Measurements from ENCODE around the gene NKX2-4.

The NKX2-4 gene

DNA sequence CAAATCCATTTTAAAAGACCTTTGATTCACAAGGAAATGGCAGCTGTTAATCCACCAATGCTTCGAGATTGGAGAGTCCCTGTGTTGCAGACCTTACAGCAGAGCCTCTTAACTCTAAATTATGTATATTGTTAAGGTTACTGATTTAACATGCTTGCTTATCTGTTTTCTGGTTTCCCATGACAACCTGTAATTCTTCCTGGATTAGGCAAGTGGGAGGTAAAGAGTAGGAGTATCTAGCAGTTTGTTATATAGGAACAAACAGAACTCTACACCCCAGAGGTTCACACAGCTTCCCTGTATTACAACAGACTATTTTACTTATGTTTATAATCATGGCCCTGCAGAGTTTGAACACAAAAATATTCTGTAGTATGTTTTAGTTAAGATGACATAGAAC, 39.5 kb downstream of the NKX2-4 start:
- no peak for DNase-seq (ENCODE audit: low read depth)
- TF ChIP-seq CTCF (IDR thresholded peaks at IDR 0.05; ENCODE audit: control insufficient read depth, insufficient read depth, low read depth, low read length, missing control alignments), result no peak
- no peak overlapping the region for H3K4me3 ChIP-seq (ENCODE audit: control insufficient read depth, low read depth, low read length)

GRCh38 chr20:21356386-21356785, 40.9 kb downstream of the NKX2-4 start:
- no peak for TF ChIP-seq CTCF (IDR thresholded peaks at IDR 0.05; ENCODE audit: control insufficient read depth, insufficient read depth, low read depth, low read length, missing control alignments)
- DNase-seq (ENCODE audit: low read depth), result no peak
- no peak overlapping the region for H3K4me3 ChIP-seq (ENCODE audit: control insufficient read depth, low read depth, low read length)

DNA sequence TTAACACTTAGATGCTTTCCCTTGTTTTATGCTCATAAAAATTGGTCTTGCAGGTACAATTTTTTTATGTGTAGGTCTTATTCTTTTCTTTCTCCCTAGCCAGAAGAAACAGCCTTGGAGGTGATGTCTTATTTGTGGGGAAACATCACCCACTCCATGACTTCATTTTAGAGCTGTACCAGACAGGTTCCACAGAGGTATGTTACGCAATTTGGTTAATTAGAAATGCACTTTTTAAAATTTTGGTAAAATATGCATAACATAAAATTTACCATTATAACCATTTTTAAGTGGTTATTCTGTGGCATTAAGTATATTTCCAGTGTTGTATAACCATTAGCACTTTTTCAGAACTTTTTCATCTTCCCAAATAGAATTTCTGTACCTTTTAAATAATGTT, 41.3 kb downstream of the NKX2-4 start:
- no peak overlapping the region for H3K4me3 ChIP-seq (ENCODE audit: control insufficient read depth, low read depth, low read length)
- TF ChIP-seq CTCF (IDR thresholded peaks at IDR 0.05; ENCODE audit: control insufficient read depth, insufficient read depth, low read depth, low read length, missing control alignments), result no peak
- DNase-seq (ENCODE audit: low read depth), result no peak

- no peak overlapping the region for H3K4me3 ChIP-seq (ENCODE audit: control insufficient read depth, low read depth, low read length)
- DNase-seq (ENCODE audit: low read depth), result peak; percentile 21
- TF ChIP-seq CTCF (IDR thresholded peaks at IDR 0.05; ENCODE audit: control insufficient read depth, insufficient read depth, low read depth, low read length, missing control alignments), result no peak
Measured at GRCh38 chr20:21353236-21353635, 44.1 kb downstream of the NKX2-4 start.

- peak; percentile 2 for DNase-seq (ENCODE audit: low read depth)
- no peak overlapping the region for H3K4me3 ChIP-seq (ENCODE audit: control insufficient read depth, low read depth, low read length)
- no peak for TF ChIP-seq CTCF (IDR thresholded peaks at IDR 0.05; ENCODE audit: control insufficient read depth, insufficient read depth, low read depth, low read length, missing control alignments)
Measured at GRCh38 chr20:21352703-21353102, 44.6 kb downstream of the NKX2-4 start.
